KMS-11 (cell line): Measurements from ENCODE around the gene HYPK.
A peak's percentile ranks its signal among the peaks of the same experiment; 100 is the strongest.

Experiments used
- H2AFZ ChIP-seq: fragments of 200-600 bp; sonication (generic); 2 replicates; pipeline ENCODE4 v1.6.1; 2016; ENCODE audit warnings: antibody characterized with exemption, mixed run types, low read depth
- H3K27ac ChIP-seq: fragments of 200-600 bp; sonication (generic); 2 replicates; pipeline ENCODE4 v1.6.1; 2016; ENCODE audit warnings: mild to moderate bottlenecking, mixed run types
- H3K27me3 ChIP-seq: fragments of 200-600 bp; sonication (generic); 2 replicates; pipeline ENCODE4 v1.6.1; 2017; ENCODE audit warnings: mild to moderate bottlenecking, low read depth, mixed run types, moderate library complexity; ENCODE audit not compliant: insufficient read depth
- H3K36me3 ChIP-seq: fragments of 200-600 bp; sonication (generic); 2 replicates; pipeline ENCODE4 v1.6.1; 2017; ENCODE audit warnings: mild to moderate bottlenecking, mixed run types; ENCODE audit not compliant: insufficient read depth
- H3K4me1 ChIP-seq: fragments of 200-600 bp; sonication (generic); 2 replicates; pipeline ENCODE4 v1.6.1; 2016; ENCODE audit warnings: mild to moderate bottlenecking, low read depth, mixed run types; ENCODE audit not compliant: poor library complexity, severe bottlenecking
- H3K4me2 ChIP-seq: fragments of 200-600 bp; sonication (generic); 2 replicates; pipeline ENCODE4 v1.7.0; 2016; ENCODE audit warnings: mild to moderate bottlenecking, mixed run types
- H3K4me3 ChIP-seq: fragments of 200-600 bp; sonication (generic); IDR thresholded peaks from 2 replicates; pipeline ENCODE4 v1.6.1; 2017; ENCODE audit warnings: low read depth, low read length, mixed read lengths; ENCODE audit not compliant: insufficient read depth
- H3K79me2 ChIP-seq: fragments of 200-600 bp; sonication (generic); 2 replicates; pipeline ENCODE4 v1.6.1; 2016; ENCODE audit warnings: low read depth, mixed run types; ENCODE audit not compliant: insufficient read depth
- H3K9ac ChIP-seq: fragments of 200-600 bp; sonication (generic); 2 replicates; pipeline ENCODE4 v1.6.1; 2016; ENCODE audit warnings: mild to moderate bottlenecking, mixed run types
- H4K20me1 ChIP-seq: fragments of 200-600 bp; sonication (generic); 2 replicates; pipeline ENCODE4 v1.6.1; 2016; ENCODE audit warnings: mild to moderate bottlenecking, mixed run types; ENCODE audit not compliant: insufficient read depth
- CTCF ChIP-seq: fragments of 200-600 bp; sonication (generic); conservative IDR thresholded peaks from 2 replicates; pipeline ENCODE4 v1.6.1; 2017; ENCODE audit warnings: low read depth, mild to moderate bottlenecking, antibody characterized with exemption, low read length, moderate library complexity, mixed read lengths

Gene HYPK

DNA sequence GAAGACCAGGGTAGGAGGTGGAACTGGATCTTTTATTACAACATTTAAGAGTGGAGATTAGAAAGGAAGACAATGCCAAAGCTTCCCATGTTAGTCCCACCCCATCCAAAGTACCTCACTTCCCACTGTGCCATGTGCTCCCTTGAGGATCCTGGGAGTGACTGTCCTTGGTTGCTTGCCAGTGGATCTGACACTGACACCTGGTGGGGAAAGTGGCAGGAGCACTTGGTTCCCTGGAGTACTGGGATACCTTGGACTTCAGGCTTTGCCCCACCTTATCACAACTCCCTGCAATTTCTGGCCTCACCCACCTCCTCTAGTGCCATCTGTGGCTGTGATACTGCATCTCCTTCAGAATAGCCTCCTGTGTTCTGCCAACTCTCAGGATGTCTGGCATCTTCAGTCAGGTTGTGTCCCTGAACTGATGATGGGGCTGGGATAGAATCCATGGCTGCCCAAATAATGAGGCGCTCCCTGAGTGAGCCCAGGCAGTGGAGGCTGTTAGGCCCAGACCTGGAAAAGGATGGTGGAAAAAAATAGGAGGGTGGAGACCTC lies 24.9 kb upstream of the HYPK start:
- no peak for TF ChIP-seq CTCF
- Histone ChIP-seq H3K79me2 (no peaks in the 10 kb centered on the region), H3K9ac (no peak overlapping the region), H3K36me3 (no peaks in the 10 kb centered on the region; the same call in 1 of the 2 replicates), H3K27ac (no peak overlapping the region), H3K27me3 (peaks cover 20% of the 10 kb centered on the region), H3K4me3 (no peak overlapping the region), H3K4me2 (no peak overlapping the region), H4K20me1 (0 out of 2 replicates have a peak, but pooled peaks cover 4% of the 10 kb centered on the region), H2AFZ (no peak overlapping the region), H3K4me1 (peaks cover 10% of the 10 kb centered on the region)

- no peaks in the 10 kb centered on the region for H3K79me2 ChIP-seq
- H2AFZ ChIP-seq = no peak overlapping the region
Observed at GRCh38 chr15:43776101-43776717, 24.2 kb upstream of the HYPK start.

DNA sequence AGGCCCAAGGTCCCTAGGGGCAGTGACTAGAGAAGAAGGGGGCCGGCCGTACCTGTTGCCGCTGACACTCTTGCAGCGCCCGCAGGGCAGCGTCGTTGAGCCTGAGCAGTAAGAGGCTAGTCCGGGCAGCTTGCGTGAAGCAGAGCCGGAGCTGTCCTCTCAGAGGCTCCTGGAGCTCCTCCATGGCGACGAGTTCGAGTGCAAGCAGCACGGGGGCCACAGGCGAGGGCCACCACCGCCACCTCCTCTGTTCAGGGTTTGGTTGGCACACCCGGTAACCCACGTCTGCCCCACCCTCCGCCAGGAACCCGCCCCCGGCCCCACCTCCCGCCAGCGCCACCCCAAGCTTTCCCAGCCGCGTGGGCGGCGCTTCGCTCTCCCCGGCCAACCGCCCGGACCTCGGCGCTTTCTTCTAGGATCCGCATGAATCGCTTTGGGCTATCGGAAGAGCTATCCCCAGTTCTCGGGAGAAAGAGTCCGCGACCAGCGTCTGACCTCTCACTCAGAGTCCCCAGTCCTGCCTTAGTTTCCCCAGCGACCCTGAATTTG lies 23.6 kb upstream of the HYPK start, which contains the start of gene ELL3:
Gene ELL3 (minus strand): TSS at position 249 of the 549 bp plus-strand sequence. CDS start 65 bp downstream, at position 184.
- H3K4me1 ChIP-seq = peaks cover 10% of the 10 kb centered on the region
- H2AFZ ChIP-seq = peak within 1 kb of the TSS; percentile 28; the same call in 1 of the 2 replicates
- peak within 1 kb of the TSS; percentile 69 for H3K4me2 ChIP-seq
- H3K36me3 ChIP-seq = no peaks in the 10 kb centered on the region; the same call in 1 of the 2 replicates
- TF ChIP-seq CTCF = no peak
- H3K4me3 ChIP-seq = no peak within 1 kb of the TSS
- H3K9ac ChIP-seq = no peak within 1 kb of the TSS; the same call in 1 of the 2 replicates
- H3K27me3 ChIP-seq = peaks cover 29% of the 10 kb centered on the region
- H3K79me2 ChIP-seq = no peaks in the 10 kb centered on the region
- H4K20me1 ChIP-seq = 0 out of 2 replicates have a peak, but pooled peaks cover 4% of the 10 kb centered on the region
- no peak within 1 kb of the TSS for H3K27ac ChIP-seq

More at GRCh38 chr15:43776101-43776717, 24.2 kb upstream of the HYPK start:
- H4K20me1 ChIP-seq = 0 out of 2 replicates have a peak, but pooled peaks cover 4% of the 10 kb centered on the region
- no peak overlapping the region for H3K27ac ChIP-seq
- no peaks in the 10 kb centered on the region; the same call in 1 of the 2 replicates for H3K36me3 ChIP-seq
- peaks cover 27% of the 10 kb centered on the region for H3K27me3 ChIP-seq
- peaks cover 10% of the 10 kb centered on the region for H3K4me1 ChIP-seq
- H3K9ac ChIP-seq = no peak overlapping the region
- H3K4me2 ChIP-seq = no peak overlapping the region
- no peak for TF ChIP-seq CTCF
- H3K4me3 ChIP-seq = no peak overlapping the region

DNA sequence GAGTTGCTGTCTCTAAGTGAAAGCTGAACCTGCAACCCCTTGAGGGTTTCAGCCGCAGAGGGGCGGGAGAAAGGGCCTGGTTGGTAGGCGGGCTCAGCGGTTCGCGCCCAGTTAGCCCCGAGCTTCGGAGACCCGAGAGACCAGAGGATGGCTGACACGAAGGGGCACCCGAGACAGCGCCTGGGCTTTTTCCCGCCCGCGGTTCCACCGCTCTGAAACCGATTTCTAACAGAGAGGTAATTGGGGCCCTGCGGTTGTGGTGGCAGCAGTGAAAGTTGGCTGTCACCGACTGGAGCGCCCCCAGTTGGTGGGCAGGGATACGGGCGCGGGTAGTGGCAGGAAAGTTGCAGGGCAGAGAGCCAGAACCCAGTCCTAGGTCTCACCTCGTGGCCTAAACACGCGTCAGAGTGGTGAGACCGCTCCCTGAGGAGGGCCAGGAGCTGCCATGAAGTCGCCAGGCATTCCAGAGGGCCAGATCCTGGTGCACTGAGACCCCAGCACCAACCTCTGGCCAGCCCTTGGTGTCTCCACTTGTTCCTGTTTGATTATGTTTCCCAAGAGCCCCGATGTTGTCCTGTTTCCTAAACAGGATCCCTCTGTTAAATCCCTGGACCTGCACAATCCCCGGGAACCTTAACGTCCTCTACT lies 23.0 kb upstream of the HYPK start:
- peaks cover 10% of the 10 kb centered on the region for H3K4me1 ChIP-seq
- no peak overlapping the region; the same call in 1 of the 2 replicates for H3K9ac ChIP-seq

More for the DNA sequence above, 23.0 kb upstream of the HYPK start:
- Histone ChIP-seq H3K27me3 (peaks cover 33% of the 10 kb centered on the region), H4K20me1 (0 out of 2 replicates have a peak, but pooled peaks cover 4% of the 10 kb centered on the region), H3K4me3 (no peak overlapping the region), H3K79me2 (no peaks in the 10 kb centered on the region), H3K27ac (no peak overlapping the region), H3K4me2 (peak overlapping the region; percentile 69), H3K36me3 (no peaks in the 10 kb centered on the region; the same call in 1 of the 2 replicates), H2AFZ (peak overlapping the region; percentile 28; the same call in 1 of the 2 replicates)
- peak; percentile 83 for TF ChIP-seq CTCF
